Naive B cell (primary cell): ENCODE results near the gene ANO9. TPM values are rescaled to one million over a fixed set of nuclear protein-coding genes. Genes with fewer than 3 reads are reported as not detected.
"Not testable (repeated sequence)": the region's sequence is repeated elsewhere in the genome, so short reads cannot be mapped to it uniquely, and the experiment has no call there.

ENCODE experiments used
- ATAC-seq, 2 donors: fragments of 150-1000 bp; cut with Tn5 transposase; 2 replicates each; pipeline ENCODE4 v1.10.0; 2021; ENCODE audit warnings: low read depth in 2 of 2, mild to moderate bottlenecking in 2 of 2, moderate library complexity in 2 of 2
- DNase-seq: peaks from one replicate; pipeline ENCODE4 v3.0.0; 2022
- H3K27ac Mint-ChIP-seq, 6 donors: one replicate each; pipeline ENCODE4 v1.8.0; 2020 to 2022; ENCODE audit warnings: mild to moderate bottlenecking in 6 of 6, mixed read lengths in 6 of 6, moderate library complexity in 5 of 6, inconsistent platforms in 2 of 6
- H3K27me3 Mint-ChIP-seq, 3 donors: one replicate each; pipeline ENCODE4 v1.8.0; 2021 to 2022; ENCODE audit warnings: mixed read lengths in 3 of 3, mild to moderate bottlenecking in 1 of 3
- H3K36me3 Mint-ChIP-seq, 2 donors: one replicate each; pipeline ENCODE4 v1.8.0; 2020 to 2022; ENCODE audit warnings: mixed read lengths in 2 of 2, inconsistent platforms in 1 of 2, mild to moderate bottlenecking in 1 of 2
- H3K4me1 Mint-ChIP-seq, 3 donors: one replicate each; pipeline ENCODE4 v1.8.0; 2020 to 2022; ENCODE audit warnings: mixed read lengths in 3 of 3, inconsistent platforms in 1 of 3, mild to moderate bottlenecking in 1 of 3, moderate library complexity in 1 of 3
- H3K4me3 Mint-ChIP-seq, 8 donors: one replicate each; pipeline ENCODE4 v1.8.0; 2020 to 2022; ENCODE audit warnings: mild to moderate bottlenecking in 8 of 8, mixed read lengths in 8 of 8, moderate library complexity in 8 of 8, inconsistent platforms in 2 of 8
- H3K9me3 Mint-ChIP-seq, 7 donors: one replicate each; pipeline ENCODE4 v1.8.0; 2020 to 2022; ENCODE audit warnings: mixed read lengths in 7 of 7, mild to moderate bottlenecking in 5 of 7, inconsistent platforms in 2 of 7, moderate library complexity in 1 of 7
- polyA plus RNA-seq, 6 donors: library from polyadenylated mRNA; unstranded; fragments of 300-500 nt; fragmentation: Illumina TruSeq; gene quantifications; one replicate each; pipeline ENCODE4 v1.2.3, GENCODE V29; 2021; ENCODE audit warnings: low read depth in 6 of 6

ANO9 gene
- polyA plus RNA-seq, 6 donors from 2014 or later, result 1.9 to 4.5 (median 3.4) TPM; not detected in 1

- H3K4me1 Mint-ChIP-seq, result peaks cover 3 to 27% (median 11%) of the 10 kb centered on the region in 3 donors
- peak overlapping the region in 4 of 6 donors; percentile 31 to 92 (median 66) for H3K27ac Mint-ChIP-seq
- no peak overlapping the region for H3K4me3 Mint-ChIP-seq
- ATAC-seq, result no peak
- no peaks in the 10 kb centered on the region for H3K36me3 Mint-ChIP-seq
- DNase-seq, result no peak
- H3K9me3 Mint-ChIP-seq, result no peaks in the 10 kb centered on the region
- H3K27me3 Mint-ChIP-seq, result peaks cover 0 to 12% (median 0%) of the 10 kb centered on the region in 3 donors
Measured at GRCh38 chr11:443542-444199, 1.9 kb upstream of the ANO9 start.

GRCh38 chr11:442611-443081 lies 835 bp upstream of the ANO9 start:
- ATAC-seq (no peak), DNase-seq (no peak)
- H3K4me3 Mint-ChIP-seq, result peak overlapping the region in 1 of 8 donors; percentile 22
- peaks cover 0 to 19% (median 5%) of the 10 kb centered on the region in 3 donors for H3K4me1 Mint-ChIP-seq
- H3K9me3 Mint-ChIP-seq, result no peaks in the 10 kb centered on the region
- H3K27me3 Mint-ChIP-seq, result peaks cover 0 to 12% (median 0%) of the 10 kb centered on the region in 3 donors
- H3K36me3 Mint-ChIP-seq, result no peaks in the 10 kb centered on the region
- peak overlapping the region in 1 of 6 donors; percentile 64 for H3K27ac Mint-ChIP-seq

- peak overlapping the region in 2 of 6 donors; percentile 21 to 64 for H3K27ac Mint-ChIP-seq
- peaks cover 0 to 12% (median 0%) of the 10 kb centered on the region in 3 donors for H3K27me3 Mint-ChIP-seq
- ATAC-seq (no peak), DNase-seq (no peak)
- peak overlapping the region in 5 of 8 donors; percentile 43 to 83 (median 47) for H3K4me3 Mint-ChIP-seq
- no peaks in the 10 kb centered on the region for H3K36me3 Mint-ChIP-seq
- peaks cover 3 to 25% (median 8%) of the 10 kb centered on the region in 3 donors for H3K4me1 Mint-ChIP-seq
- no peaks in the 10 kb centered on the region for H3K9me3 Mint-ChIP-seq
Measured at GRCh38 chr11:441043-441417, 781 bp downstream of the ANO9 start.

- DNase-seq (no peak), ATAC-seq (no peak)
- Mint-ChIP-seq H3K4me1 (peaks cover 3 to 25% (median 8%) of the 10 kb centered on the region in 3 donors), H3K27me3 (peaks cover 0 to 12% (median 0%) of the 10 kb centered on the region in 3 donors), H3K36me3 (no peaks in the 10 kb centered on the region), H3K27ac (peak overlapping the region in 3 of 6 donors; percentile 15 to 66 (median 64)), H3K9me3 (no peaks in the 10 kb centered on the region), H3K4me3 (peak overlapping the region in 5 of 8 donors; percentile 45 to 87 (median 56))
Measured at GRCh38 chr11:440065-441042, 1.5 kb downstream of the ANO9 start.

GRCh38 chr11:439315-440064 lies 2.3 kb downstream of the ANO9 start:
- DNase-seq (no peak), ATAC-seq (no peak)
- no peaks in the 10 kb centered on the region for H3K36me3 Mint-ChIP-seq
- peak overlapping the region in 4 of 8 donors; percentile 30 to 87 (median 58) for H3K4me3 Mint-ChIP-seq
- H3K27me3 Mint-ChIP-seq, result peaks cover 0 to 12% (median 0%) of the 10 kb centered on the region in 3 donors
- H3K4me1 Mint-ChIP-seq, result peaks cover 3 to 25% (median 8%) of the 10 kb centered on the region in 3 donors
- no peaks in the 10 kb centered on the region for H3K9me3 Mint-ChIP-seq
- H3K27ac Mint-ChIP-seq, result peak overlapping the region in 2 of 6 donors; percentile 15 to 91

GRCh38 chr11:438101-438844 lies 3.5 kb downstream of the ANO9 start:
- DNase-seq (no peak), ATAC-seq (no peak)
- H3K36me3 Mint-ChIP-seq, result no peaks in the 10 kb centered on the region
- H3K27ac Mint-ChIP-seq, result no peak overlapping the region
- H3K9me3 Mint-ChIP-seq, result no peaks in the 10 kb centered on the region
- H3K27me3 Mint-ChIP-seq, result peaks cover 0 to 6% (median 0%) of the 10 kb centered on the region in 3 donors
- peaks cover 3 to 25% (median 8%) of the 10 kb centered on the region in 3 donors for H3K4me1 Mint-ChIP-seq
- peak overlapping the region in 2 of 8 donors; percentile 20 to 34 for H3K4me3 Mint-ChIP-seq

GRCh38 chr11:437228-437870 lies 4.5 kb downstream of the ANO9 start:
- Mint-ChIP-seq H3K4me3 (peak overlapping the region in 1 of 8 donors; percentile 10), H3K4me1 (peaks cover 3 to 25% (median 8%) of the 10 kb centered on the region in 3 donors), H3K27ac (peak overlapping the region in 1 of 6 donors; percentile 72), H3K36me3 (no peaks in the 10 kb centered on the region), H3K9me3 (no peaks in the 10 kb centered on the region), H3K27me3 (peaks cover 0 to 6% (median 0%) of the 10 kb centered on the region in 3 donors)
- DNase-seq (no peak), ATAC-seq (no peak)

- DNase-seq, ATAC-seq, H3K36me3 Mint-ChIP-seq, H3K4me3 Mint-ChIP-seq, H3K9me3 Mint-ChIP-seq, H3K27ac Mint-ChIP-seq, H3K27me3 Mint-ChIP-seq: not testable (repeated sequence)
- peaks cover 3 to 14% (median 3%) of the 10 kb centered on the region in 3 donors for H3K4me1 Mint-ChIP-seq
Measured at GRCh38 chr11:434999-435740, 6.6 kb downstream of the ANO9 start.

- Mint-ChIP-seq H3K27ac (no peak overlapping the region), H3K9me3 (no peaks in the 10 kb centered on the region), H3K36me3 (no peaks in the 10 kb centered on the region), H3K4me1 (peaks cover 3 to 7% (median 3%) of the 10 kb centered on the region in 3 donors), H3K27me3 (no peaks in the 10 kb centered on the region), H3K4me3 (no peak overlapping the region)
- DNase-seq, result no peak
- ATAC-seq, result no peak
Measured at GRCh38 chr11:434496-434895, 7.3 kb downstream of the ANO9 start.

GRCh38 chr11:433641-434040 lies 8.2 kb downstream of the ANO9 start:
- no peak for DNase-seq
- no peaks in the 10 kb centered on the region for H3K27me3 Mint-ChIP-seq
- no peak overlapping the region for H3K27ac Mint-ChIP-seq
- no peak for ATAC-seq
- peaks cover 3 to 5% (median 3%) of the 10 kb centered on the region in 3 donors for H3K4me1 Mint-ChIP-seq
- peaks cover 0 to under 1% (median 0%) of the 10 kb centered on the region in 7 donors for H3K9me3 Mint-ChIP-seq
- no peak overlapping the region for H3K4me3 Mint-ChIP-seq
- H3K36me3 Mint-ChIP-seq, result no peaks in the 10 kb centered on the region

GRCh38 chr11:433111-433510 lies 8.7 kb downstream of the ANO9 start:
- H3K27ac Mint-ChIP-seq, result no peak overlapping the region
- DNase-seq, result no peak
- no peak overlapping the region for H3K4me3 Mint-ChIP-seq
- H3K36me3 Mint-ChIP-seq, result no peaks in the 10 kb centered on the region
- H3K4me1 Mint-ChIP-seq, result peaks cover 3 to 5% (median 3%) of the 10 kb centered on the region in 3 donors
- peaks cover 0 to 1% (median 0%) of the 10 kb centered on the region in 7 donors for H3K9me3 Mint-ChIP-seq
- no peak for ATAC-seq
- H3K27me3 Mint-ChIP-seq, result no peaks in the 10 kb centered on the region
